ENCODE measurements around the gene DDX56.

Gene DDX56

DNA sequence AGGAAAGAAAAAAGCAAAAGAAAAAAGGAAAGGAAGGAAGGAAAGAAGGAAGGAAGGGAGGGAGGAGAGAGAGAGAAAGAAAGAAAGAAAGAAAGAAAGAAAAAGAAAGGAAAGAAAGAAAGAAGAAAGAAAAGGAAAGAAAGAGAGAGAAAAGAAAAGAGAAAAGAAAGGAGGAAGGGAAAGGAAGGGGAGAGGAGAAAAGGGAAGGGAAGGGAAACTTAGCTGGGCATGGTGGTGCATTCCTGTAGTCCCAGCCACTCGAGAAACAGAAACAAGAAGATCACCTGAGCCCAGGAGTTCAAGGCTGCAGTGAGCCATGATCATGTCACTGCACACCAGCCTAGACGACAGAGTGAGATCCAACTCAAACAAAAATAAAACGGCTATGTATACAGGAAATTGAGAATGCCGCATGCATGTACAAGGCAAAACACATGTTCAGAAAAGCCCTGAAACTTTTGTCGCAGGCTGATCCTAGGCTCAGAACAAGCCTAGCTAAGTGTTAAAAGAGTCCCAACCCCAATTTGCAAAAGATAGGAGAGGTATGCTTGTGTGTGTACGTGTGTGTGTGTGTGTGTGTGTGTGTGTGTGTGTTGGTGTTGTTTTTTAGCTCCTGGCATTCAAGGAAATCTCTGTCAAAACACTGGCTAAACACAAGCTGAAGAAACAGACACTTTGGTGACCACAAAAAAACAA is 26.0 kb downstream of the DDX56 start:
- H3K4me3 ChIP-seq (ENCODE audit: low read depth, low read length) = no peak overlapping the region
- TF ChIP-seq, protein P1, sequence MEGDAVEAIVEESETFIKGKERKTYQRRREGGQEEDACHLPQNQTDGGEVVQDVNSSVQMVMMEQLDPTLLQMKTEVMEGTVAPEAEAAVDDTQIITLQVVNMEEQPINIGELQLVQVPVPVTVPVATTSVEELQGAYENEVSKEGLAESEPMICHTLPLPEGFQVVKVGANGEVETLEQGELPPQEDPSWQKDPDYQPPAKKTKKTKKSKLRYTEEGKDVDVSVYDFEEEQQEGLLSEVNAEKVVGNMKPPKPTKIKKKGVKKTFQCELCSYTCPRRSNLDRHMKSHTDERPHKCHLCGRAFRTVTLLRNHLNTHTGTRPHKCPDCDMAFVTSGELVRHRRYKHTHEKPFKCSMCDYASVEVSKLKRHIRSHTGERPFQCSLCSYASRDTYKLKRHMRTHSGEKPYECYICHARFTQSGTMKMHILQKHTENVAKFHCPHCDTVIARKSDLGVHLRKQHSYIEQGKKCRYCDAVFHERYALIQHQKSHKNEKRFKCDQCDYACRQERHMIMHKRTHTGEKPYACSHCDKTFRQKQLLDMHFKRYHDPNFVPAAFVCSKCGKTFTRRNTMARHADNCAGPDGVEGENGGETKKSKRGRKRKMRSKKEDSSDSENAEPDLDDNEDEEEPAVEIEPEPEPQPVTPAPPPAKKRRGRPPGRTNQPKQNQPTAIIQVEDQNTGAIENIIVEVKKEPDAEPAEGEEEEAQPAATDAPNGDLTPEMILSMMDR (IDR thresholded peaks at IDR 0.05; ENCODE audit: low read depth, low read length) = no peak

DNA sequence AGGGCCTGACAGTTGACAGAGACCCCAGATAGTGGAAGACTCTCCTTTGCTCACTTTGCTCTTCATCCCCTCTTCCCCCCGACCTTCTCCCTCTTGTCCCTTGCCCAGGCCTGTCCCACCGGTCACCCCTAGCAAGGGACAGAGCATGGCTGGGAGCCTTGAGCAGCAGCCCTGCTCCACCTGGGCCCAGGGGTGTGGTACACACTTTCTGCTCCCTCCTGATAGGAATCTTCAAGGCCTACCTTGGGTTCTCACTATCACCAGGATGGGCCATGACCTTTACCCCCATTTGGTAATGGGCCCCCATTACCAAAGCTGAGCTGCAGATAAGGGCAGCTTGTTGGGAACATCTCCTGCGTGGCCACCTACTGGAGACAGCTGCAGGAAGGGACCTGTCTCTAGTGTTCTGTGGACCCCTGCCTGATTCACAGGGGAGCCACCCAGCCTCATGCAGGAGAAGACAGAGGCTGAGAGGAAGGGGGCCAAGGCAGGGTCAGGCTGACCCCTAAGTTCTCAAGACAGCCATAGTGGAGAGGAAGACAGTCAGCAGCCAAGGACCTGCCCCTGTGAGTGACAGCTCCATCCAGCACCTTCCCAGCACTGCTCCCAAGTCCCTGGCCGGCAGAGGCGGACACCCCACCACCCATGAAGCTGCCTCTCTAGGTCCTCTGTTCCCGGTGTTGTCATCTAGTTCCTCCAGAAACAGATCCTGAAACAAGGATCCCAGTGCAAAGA is 31.7 kb downstream of the DDX56 start:
- TF ChIP-seq, protein P1 (IDR thresholded peaks at IDR 0.05; ENCODE audit: low read depth, low read length) = no peak
- no peak overlapping the region for H3K4me3 ChIP-seq (ENCODE audit: low read depth, low read length)

DNA sequence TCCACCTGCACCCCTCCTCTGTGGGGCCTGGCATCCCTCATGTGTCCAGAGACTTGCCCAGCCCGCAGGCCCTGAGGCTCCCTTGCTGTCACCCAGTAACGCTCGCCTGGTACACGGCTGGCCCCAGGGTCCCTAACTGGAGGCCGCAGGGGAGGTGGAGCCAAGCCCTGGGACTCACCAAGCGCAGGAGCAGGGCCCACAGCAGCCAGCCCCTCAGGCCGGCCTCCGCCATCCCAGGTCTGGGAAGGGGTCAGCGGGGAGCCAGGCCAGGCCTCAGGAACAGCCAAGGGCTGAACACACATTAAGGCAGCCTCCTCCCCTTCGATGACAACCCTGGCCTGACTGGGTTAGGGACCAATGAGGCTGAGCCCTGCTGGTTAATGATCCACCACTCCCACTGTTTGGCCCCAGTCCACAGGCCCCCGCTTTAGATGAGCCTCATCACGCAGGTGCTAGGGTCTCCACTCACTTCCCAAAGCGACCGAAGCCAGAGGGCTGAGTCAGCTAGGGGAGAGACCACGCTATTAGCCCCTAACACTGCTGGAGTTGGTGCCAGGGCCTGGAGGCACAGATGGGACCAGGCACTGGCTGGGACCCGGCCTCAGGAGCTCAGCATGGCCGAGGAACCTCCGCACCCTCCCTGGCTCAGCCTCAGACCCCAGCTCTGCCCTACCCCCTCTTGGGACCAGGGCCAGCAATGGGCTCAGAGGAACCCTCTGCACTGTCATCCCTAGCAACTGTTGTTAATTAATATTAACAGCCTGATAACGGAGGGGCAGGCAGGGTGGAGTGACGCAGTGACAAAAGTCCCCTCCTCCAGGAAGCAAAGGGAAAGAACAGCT is 32.5 kb downstream of the DDX56 start, which contains the start of gene NPC1L1:
Gene NPC1L1, minus strand, starts transcription at position 303 of the 842 bp plus-strand sequence. Its CDS starts 71 bp downstream, at position 232.
- TF ChIP-seq, protein P1 (IDR thresholded peaks at IDR 0.05; ENCODE audit: low read depth, low read length) = no peak
- no peak within 1 kb of the TSS for H3K4me3 ChIP-seq (ENCODE audit: low read depth, low read length)

DNA sequence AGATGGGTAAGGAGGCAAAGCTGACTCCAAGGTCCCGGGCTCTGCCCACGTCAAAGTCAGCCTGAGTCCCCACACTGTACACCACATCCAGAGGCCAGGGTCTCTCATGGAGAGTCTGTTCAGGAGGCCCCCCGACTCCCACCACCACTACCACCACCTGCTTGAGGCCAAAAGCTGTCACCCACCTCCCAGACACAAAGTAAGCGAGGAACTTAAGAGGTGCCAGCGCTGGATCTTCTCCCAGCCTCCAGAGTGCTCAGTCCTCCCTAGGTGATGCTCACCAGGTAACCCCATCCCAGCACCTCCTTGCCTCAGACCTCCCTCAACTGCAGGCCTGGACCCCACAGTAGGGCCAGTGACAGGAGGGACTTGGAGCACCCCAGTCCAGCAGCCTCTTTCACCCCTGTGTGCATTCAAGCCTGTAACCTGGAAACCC is 33.1 kb downstream of the DDX56 start:
- TF ChIP-seq, protein P1 (IDR thresholded peaks at IDR 0.05; ENCODE audit: low read depth, low read length) = no peak
- no peak overlapping the region for H3K4me3 ChIP-seq (ENCODE audit: low read depth, low read length)

DNA sequence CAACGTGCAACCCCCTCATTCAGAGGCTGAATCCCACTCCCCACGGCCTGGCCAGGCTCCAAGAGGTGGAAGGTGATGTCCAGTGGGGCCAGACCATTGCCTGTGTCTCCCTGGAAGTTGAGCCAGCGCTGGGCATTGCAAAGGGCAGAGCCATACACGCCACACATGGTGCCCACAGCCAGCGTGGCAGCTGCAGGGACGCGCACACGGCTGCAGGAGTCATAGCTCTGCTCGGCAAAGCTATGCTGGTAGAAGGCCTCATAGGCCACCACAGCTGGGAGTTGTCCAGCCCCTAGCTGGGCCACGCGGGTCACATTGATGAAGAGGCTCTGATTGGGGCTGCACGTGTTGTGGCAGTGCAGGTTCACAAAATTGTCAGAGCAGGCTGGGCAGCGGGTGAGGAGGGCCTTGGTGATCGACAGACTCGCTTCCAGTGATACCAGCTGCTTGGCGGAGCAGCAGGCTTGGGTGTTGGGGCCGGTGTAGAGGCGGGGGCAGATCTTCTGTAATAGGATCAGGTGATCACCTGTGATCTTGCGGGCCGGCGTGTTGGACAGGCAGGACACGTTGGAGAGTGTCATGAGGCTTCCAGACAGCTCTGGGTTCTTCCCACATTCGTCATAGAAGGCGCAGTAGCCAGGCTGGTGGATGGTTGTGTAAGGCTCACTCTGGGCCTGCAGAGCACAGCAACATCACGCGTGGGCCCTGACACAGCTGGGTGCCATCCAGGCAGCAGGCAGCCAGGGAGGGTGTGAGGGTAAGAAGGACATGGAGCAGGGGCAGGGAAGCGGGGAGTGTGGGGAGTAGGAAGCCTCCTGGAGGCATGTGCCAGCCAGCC is 33.8 kb downstream of the DDX56 start:
- H3K4me3 ChIP-seq (ENCODE audit: low read depth, low read length) = no peak overlapping the region
- TF ChIP-seq, protein P1 (IDR thresholded peaks at IDR 0.05; ENCODE audit: low read depth, low read length) = no peak

DNA sequence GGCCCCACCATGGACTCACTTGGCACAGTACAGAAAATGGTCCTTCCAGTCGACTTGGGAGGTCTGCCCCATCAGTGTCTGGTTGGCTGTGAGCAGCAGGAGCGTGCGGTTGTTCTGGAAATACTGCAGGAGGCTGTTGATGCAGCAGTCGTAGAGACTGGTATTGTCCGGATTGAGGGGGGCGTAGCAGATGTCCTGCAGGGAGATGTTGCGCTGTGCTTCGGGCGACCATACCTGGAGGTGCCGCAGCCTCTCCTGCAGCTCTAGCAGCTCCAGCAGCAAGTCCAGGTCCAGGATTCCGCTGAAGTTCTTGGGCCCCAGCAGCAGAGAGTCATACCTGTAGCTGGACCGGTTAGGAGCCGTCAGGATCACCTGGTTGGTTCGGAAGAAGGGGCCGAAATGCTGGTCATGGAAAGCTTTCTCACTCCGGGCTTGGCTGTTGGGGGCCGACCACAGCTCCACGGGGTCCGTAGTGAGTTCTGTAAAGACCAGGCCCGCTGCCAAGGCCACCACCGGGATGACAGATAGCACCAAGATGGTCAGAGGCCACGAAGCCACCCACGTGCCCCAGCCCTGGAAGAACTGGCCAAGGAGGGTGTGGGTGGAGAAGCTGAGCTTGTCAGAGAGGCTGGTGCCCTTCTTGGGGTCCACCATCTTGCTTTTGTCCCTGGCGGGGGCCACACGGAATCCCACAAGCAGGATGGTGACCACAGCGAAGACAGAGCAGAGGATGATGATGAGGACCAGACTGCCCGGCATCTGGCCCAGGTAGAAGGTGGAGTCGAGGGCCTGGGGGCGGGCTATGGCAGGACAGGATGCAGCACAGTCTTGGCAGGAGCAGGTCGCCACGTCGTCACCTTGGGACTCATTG is 34.7 kb downstream of the DDX56 start:
- H3K4me3 ChIP-seq (ENCODE audit: low read depth, low read length) = no peak overlapping the region
- TF ChIP-seq, protein P1 (IDR thresholded peaks at IDR 0.05; ENCODE audit: low read depth, low read length) = no peak

All from WI38 (cell line).